Activated CD8-positive, alpha-beta T cell treated with anti-CD3 and anti-CD28 coated beads, Interleukin-2, amount 10 ng/mL, durations not matched to agents 7 days and 5 days (primary cell): ENCODE results near the gene FOXL3. TPM values are rescaled to one million over a fixed set of nuclear protein-coding genes. Genes with fewer than 3 reads are reported as not detected.

Experiments used
- ATAC-seq: fragments of 150-1000 bp; cut with Tn5 transposase; one replicate; pipeline ENCODE4 v1.10.0; 2021; ENCODE audit warnings: moderate library complexity
- CTCF ChIA-PET: fragments of 350-600 bp; sonication (Branson Sonifier 250); formaldehyde crosslinking; loops from one replicate; lab custom pipeline; 2021; ENCODE audit warnings: antibody characterized with exemption; lab: Charles Lee
- POLR2A ChIA-PET: fragments of 350-600 bp; sonication (Branson Sonifier 250); formaldehyde crosslinking; loops from one replicate; lab custom pipeline; 2021; ENCODE audit warnings: antibody characterized with exemption; lab: Charles Lee
- DNase-seq: peaks from one replicate; pipeline ENCODE4 v3.0.0-alpha.2; 2020
- H3K27ac Mint-ChIP-seq: one replicate; pipeline ENCODE4 v1.8.0; 2021; ENCODE audit warnings: mild to moderate bottlenecking, mixed read lengths
- H3K27me3 Mint-ChIP-seq: one replicate; pipeline ENCODE4 v1.8.0; 2021; ENCODE audit warnings: low read depth, mixed read lengths
- H3K36me3 Mint-ChIP-seq: one replicate; pipeline ENCODE4 v1.8.0; 2021; ENCODE audit warnings: low read depth, mixed read lengths
- H3K4me1 Mint-ChIP-seq: one replicate; pipeline ENCODE4 v1.8.0; 2021; ENCODE audit warnings: low read depth, mixed read lengths
- H3K4me3 Mint-ChIP-seq: one replicate; pipeline ENCODE4 v1.8.0; 2021; ENCODE audit warnings: mild to moderate bottlenecking, mixed read lengths
- H3K9me3 Mint-ChIP-seq: one replicate; pipeline ENCODE4 v1.8.0; 2022; ENCODE audit warnings: mixed read lengths; ENCODE audit not compliant: insufficient read depth
- total RNA-seq, 2 experiments: library from RNA; stranded (reverse); gene quantifications; one replicate each; pipeline ENCODE4 v1.2.3, GENCODE V29; 2021

FOXL3 gene
- total RNA-seq, 2 experiments from 2014 or later: not detected

DNA sequence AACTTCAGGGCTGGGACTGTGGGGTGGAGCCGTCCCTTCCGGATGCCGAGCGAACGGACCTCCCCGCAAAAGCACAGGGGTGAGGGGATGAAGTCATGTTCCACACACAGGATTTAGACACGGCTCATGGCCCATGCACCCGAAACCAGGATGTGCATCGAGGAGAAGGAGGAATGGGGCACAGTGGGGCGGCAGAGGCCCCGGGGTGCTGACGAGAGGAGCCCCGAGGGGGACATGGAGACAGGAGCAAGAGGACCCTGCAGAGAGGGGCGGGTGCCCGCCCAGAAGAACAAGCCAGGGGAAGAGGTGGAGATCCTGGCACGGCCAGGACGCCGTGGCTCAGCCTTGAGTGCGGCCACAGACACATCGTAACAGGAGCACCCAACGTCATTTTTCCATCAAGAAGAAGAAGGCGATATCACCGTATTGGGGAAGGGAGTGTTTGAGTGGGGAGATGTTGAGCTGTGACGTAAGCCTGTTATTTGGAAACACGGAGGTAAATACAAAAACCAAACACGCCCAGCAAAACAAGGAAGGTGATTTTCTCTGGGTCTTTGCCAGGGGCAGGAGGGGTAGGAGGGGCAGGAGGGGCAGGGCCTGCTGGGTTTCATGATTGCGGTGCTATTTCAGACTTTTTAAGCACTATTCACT lies 25.3 kb upstream of the FOXL3 start:
- ChIA-PET CTCF (interaction anchor here (0.7 to 0.9 kb wide), 3 partner anchors 10 to 52 kb away, joined by 3 to 5 read pairs (median 4); no protein-coding TSS in a partner anchor), POLR2A (no interaction called here)
- H3K27ac Mint-ChIP-seq: no peak overlapping the region
- H3K36me3 Mint-ChIP-seq: peaks cover 10% of the 10 kb centered on the region
- no peaks in the 10 kb centered on the region for H3K27me3 Mint-ChIP-seq
- DNase-seq (no peak), ATAC-seq (peak; percentile 34)
- peaks cover 3% of the 10 kb centered on the region for H3K4me1 Mint-ChIP-seq
- no peak overlapping the region for H3K4me3 Mint-ChIP-seq
- peaks cover 7% of the 10 kb centered on the region for H3K9me3 Mint-ChIP-seq

DNA sequence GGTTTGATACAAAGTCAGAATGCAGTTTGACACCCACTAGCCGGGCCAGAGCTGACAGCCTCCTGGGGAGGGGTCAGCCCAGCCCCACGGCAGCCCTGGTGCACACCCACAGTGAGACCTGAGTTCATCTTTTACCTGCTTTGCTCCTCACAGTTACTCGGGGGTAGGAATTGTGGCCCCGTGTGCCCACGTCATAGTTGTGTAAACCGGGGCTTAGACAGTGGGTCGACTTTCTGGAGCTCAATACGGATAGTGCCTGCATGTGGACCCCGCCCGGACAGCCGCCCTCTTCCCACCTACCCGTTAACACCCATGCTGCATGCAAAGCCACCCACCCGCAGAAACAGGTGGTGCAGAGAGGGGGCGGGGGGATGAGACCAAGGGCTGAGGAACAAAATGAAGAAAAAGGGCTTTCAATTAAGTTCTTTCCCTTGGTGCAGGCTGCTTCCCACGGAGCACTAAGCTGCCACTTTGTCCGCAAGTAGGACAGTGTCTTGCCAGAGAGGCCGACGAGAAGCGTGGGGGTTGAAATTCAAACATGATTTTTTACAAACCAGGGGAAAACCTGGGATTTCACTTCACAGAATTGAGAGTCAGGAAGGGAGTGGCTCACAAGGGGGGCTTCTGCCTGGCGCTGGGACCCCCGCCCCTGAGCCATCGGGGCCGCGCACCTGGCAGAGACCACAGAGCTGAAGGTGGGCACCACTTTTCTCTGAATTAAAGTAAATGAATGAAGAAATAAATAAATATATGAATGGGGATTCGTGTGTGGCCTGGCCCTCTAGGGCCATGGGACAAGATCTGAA lies 24.6 kb upstream of the FOXL3 start:
- Mint-ChIP-seq H3K36me3 (peaks cover 10% of the 10 kb centered on the region), H3K27me3 (no peaks in the 10 kb centered on the region), H3K4me1 (peaks cover 3% of the 10 kb centered on the region), H3K4me3 (no peak overlapping the region), H3K9me3 (peaks cover 7% of the 10 kb centered on the region), H3K27ac (no peak overlapping the region)
- ATAC-seq: no peak
- no peak for DNase-seq
- ChIA-PET CTCF (no interaction called here), POLR2A (no interaction called here)

DNA sequence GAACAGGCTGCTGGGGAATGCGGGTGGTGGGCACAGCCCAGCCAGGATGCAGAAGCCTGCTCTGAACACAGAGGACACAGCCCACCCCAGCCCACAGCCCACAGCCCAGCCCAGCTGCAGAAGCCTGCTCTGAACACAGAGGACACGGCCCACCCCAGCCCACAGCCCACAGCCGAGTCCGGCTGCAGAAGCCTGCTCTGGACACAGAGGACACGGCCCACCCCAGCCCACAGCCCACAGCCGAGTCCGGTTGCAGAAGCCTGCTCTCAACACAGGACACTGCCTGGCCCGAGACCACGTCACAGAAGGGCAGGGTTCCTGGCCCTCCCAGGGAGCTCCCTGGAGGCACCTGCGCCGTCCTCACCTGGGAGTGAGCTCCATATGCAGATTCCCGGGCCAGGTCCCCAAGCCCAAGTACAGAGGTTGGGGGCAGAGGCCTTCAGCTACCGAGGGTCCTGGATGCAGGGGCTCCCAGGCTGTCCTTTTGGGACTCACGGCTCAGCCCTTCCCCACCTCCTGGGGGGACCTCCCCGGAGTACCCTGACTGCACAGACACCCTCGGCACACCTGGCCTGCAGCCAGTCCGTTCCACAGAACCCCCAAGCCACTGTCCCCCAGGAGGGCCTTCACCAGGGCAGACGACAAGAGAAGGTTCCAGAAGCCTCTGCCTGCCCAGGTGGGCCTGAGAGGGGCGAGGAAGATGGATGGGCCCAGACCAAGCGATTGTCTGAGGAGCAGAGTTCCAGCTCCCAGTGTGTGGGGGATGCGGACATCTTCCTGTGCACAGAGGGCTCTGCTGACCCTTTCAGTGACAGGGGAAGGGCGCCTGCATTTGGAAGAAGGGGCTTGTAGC lies 23.7 kb upstream of the FOXL3 start:
- ChIA-PET POLR2A (no interaction called here), CTCF (no interaction called here)
- Mint-ChIP-seq H3K27me3 (no peaks in the 10 kb centered on the region), H3K9me3 (peaks cover 7% of the 10 kb centered on the region), H3K27ac (no peak overlapping the region), H3K4me3 (no peak overlapping the region), H3K36me3 (peaks cover 10% of the 10 kb centered on the region), H3K4me1 (peaks cover 3% of the 10 kb centered on the region)
- DNase-seq (no peak), ATAC-seq (no peak)

DNA sequence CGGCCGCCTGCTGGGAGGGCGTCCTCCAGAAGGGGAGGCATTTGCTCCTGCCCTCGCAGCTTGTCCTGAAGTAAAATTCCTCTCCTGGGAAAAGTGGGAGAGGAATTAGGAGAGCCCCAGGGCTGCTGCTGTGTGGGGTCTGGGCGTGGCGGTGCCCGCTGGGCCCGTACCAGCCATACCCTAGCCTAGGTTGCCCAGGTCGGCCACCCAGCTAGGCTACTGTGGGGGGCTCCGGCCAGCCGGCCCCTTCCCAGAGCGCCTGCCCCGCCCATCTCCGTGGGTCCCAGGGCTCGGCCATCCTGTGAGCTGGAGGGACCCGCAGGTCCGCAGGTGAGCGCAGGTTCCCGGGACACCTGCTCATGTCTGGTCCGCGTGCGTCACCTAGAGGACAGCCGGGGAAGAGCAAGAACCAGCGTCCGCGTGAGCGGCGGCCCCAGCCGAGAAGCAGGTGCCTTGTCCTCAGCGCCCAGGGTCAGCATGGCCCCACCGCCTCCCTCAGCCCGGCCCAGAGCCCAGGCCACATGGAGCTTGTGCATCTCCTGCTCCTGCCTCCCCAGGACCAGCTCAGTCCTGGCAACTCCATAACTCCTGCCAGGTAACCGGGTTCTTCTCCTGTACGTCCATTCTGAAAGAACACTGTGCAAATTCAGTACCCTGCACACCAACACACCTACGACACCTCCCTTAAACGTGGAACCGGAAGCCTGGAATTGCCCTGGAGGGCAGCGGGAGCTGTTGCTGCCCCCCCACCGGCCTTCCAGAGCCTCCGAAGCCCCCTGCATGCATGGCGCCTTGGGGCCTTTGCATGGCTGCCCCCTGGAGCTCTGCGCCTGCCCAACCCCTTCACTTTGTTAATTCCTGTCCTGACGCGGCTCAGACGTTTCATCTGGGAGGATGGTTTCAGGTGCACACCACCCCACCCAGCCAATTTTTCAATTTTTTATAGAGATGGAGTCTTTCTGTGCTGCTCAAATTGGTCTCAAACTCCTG lies 22.8 kb upstream of the FOXL3 start:
- H3K36me3 Mint-ChIP-seq: peaks cover 6% of the 10 kb centered on the region
- no peaks in the 10 kb centered on the region for H3K27me3 Mint-ChIP-seq
- peak; percentile 27 for DNase-seq

DNA sequence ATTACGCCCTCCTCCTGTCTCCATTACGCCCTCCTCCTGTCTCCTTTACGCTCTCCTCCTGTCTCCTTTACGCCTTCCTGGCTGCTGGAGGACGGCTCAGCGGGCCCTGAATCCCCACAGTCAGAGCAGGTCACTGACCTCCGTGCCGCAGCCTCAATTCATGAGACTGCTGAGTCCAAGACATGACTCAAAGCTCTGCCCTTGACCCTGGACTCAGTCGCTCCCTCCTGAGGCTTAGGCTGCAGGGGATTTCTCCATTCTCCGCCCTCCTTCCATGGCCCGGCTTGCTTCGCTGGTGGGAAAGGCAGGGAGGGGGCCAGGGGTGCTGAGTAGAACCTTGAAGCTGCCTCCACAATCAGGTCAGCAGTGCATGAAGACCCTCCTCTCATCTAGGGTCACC lies 21.0 kb upstream of the FOXL3 start:
- no peaks in the 10 kb centered on the region for H3K27me3 Mint-ChIP-seq
- POLR2A ChIA-PET: no interaction called here
- CTCF ChIA-PET: no interaction called here
- no peak overlapping the region for H3K27ac Mint-ChIP-seq
- H3K4me3 Mint-ChIP-seq: no peak overlapping the region
- DNase-seq: no peak
- H3K9me3 Mint-ChIP-seq: peaks cover 10% of the 10 kb centered on the region
- H3K4me1 Mint-ChIP-seq: no peaks in the 10 kb centered on the region
- no peak for ATAC-seq
- no peaks in the 10 kb centered on the region for H3K36me3 Mint-ChIP-seq

More for the DNA sequence above, 22.8 kb upstream of the FOXL3 start:
- no peak for ATAC-seq
- Mint-ChIP-seq H3K27ac (no peak overlapping the region), H3K4me3 (no peak overlapping the region), H3K9me3 (peaks cover 4% of the 10 kb centered on the region), H3K4me1 (peaks cover 2% of the 10 kb centered on the region)
- POLR2A ChIA-PET: no interaction called here
- CTCF ChIA-PET: no interaction called here

DNA sequence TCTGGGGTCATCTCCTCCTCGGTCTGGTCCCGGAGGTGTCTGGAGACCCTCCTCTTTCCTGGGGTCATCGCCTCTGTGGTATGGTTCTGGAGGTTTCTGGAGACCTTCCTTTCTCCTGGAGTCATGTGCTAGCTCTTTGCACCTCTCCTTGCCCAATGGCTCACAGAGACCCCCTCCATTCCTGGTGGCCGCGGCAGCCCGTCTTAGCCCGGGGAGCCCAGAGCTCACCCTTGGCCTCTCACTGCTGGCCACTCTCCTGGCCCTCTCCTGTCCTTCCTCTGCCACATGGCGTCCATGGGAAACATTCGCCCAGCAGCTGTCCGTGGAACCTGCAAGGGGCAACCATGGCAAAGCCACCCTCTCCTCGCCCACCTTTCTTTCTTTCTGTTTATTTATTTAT lies 20.2 kb upstream of the FOXL3 start:
- no peak for ATAC-seq
- no peak overlapping the region for H3K4me3 Mint-ChIP-seq
- H3K9me3 Mint-ChIP-seq: peaks cover 17% of the 10 kb centered on the region
- CTCF ChIA-PET: no interaction called here
- no peaks in the 10 kb centered on the region for H3K27me3 Mint-ChIP-seq
- DNase-seq: no peak
- H3K4me1 Mint-ChIP-seq: no peaks in the 10 kb centered on the region
- H3K36me3 Mint-ChIP-seq: no peaks in the 10 kb centered on the region
- POLR2A ChIA-PET: no interaction called here
- H3K27ac Mint-ChIP-seq: no peak overlapping the region

DNA sequence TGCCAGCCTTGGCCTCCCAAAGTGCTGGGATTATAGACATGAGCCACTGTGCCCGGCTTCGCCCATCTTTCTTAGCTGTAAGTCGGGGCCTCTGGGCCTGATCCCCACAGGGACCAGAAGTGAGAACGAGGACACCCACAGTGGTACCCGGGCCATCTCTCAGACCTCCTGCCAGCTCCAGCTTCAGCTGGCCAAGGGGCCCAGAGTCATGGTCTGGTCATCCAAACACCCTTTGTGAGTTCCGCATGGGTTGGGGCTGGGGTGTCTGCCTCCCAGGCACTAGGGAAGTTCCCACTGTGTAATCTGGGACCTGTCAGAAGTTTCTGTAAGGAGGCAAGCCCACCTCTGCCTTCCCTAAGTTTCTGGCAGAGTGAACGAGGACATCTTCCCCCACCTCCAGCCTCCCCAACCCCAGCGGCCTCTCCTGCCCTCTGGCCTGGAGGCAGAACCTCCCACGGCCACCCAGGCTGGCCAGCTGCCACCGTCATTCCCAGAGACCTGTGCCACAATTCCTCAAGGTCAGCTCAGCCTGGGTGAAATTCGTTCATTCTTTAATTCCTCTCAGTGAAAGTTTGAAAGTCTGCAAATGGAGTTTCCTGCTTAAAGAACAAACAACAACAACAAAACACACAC lies 19.5 kb upstream of the FOXL3 start:
- Mint-ChIP-seq H3K9me3 (peaks cover 17% of the 10 kb centered on the region), H3K4me3 (no peak overlapping the region), H3K36me3 (no peaks in the 10 kb centered on the region), H3K27me3 (no peaks in the 10 kb centered on the region), H3K27ac (no peak overlapping the region), H3K4me1 (no peaks in the 10 kb centered on the region)
- POLR2A ChIA-PET: no interaction called here
- ATAC-seq (no peak), DNase-seq (no peak)
- CTCF ChIA-PET: no interaction called here

DNA sequence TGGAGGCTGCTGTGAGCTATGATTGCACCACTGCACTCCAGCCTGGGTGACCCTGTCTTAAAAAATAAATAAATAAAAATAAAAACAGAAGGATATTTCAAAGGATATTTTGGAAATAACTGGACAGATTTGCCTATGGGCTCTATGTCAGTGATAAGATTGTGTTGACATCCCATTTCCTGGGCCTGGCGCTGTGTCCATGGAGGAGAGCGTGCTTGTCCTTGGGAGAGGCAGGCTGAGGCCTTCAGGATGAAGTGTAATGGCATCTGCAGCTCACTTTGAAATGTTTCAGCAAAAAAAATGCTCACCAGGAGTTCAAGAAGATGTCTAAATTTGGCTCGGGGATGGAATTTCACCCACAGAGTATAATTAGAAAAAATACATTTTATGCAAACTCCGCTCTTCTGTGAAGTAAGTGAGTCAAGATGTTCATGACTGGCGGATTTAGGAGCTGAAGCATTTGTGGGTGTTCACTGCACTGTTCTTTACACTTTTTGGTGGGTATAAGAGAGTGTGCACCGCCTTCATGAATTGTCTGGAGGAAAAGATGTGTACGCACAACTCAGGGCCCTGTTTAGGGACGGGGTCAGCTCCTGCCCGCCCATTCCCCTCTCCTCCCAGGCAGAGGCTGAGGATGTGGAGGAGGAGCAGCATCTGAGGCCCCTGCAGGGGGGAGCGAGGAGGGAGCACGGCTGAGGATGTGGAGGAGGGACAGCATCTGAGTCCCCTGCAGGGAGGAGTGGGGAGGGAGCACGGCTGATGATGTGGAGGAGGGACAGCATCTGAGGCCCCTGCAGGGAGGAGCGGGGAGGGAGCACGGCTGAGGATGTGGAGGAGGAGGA lies 18.5 kb upstream of the FOXL3 start:
- H3K27me3 Mint-ChIP-seq: no peaks in the 10 kb centered on the region
- no peak overlapping the region for H3K4me3 Mint-ChIP-seq
- CTCF ChIA-PET: no interaction called here

DNA sequence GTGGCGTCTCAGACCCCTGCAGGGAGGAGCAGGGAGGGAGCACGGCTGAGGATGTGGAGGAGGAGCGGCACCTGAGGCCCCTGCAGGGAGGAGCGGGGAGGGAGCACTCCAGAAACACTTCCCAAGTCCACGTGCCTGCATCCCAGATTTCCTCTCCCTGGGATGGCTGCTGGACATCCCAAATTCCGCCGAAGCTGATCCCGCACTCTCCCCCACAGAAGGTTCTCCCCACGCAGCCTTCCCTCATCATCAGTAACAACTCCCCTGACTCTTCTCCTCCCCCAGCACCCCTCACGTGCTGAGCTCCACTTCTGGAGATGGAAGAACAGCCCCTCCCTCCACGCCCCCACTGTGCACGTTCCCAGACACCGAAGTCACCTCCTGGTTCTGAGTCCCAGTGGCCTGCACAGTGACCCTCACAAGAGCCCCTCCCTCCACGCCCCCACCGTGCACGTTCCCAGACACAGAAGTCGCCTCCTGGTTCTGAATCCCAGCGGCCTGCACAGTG lies 17.8 kb upstream of the FOXL3 start:
- CTCF ChIA-PET: no interaction called here
- ATAC-seq: no peak
- POLR2A ChIA-PET: no interaction called here
- H3K27me3 Mint-ChIP-seq: no peaks in the 10 kb centered on the region
- no peak for DNase-seq
- peaks cover 17% of the 10 kb centered on the region for H3K9me3 Mint-ChIP-seq
- no peak overlapping the region for H3K27ac Mint-ChIP-seq
- H3K36me3 Mint-ChIP-seq: no peaks in the 10 kb centered on the region
- H3K4me3 Mint-ChIP-seq: no peak overlapping the region
- no peaks in the 10 kb centered on the region for H3K4me1 Mint-ChIP-seq

More for the DNA sequence above, 18.5 kb upstream of the FOXL3 start:
- Mint-ChIP-seq H3K27ac (no peak overlapping the region), H3K9me3 (peaks cover 17% of the 10 kb centered on the region), H3K4me1 (no peaks in the 10 kb centered on the region), H3K36me3 (no peaks in the 10 kb centered on the region)
- POLR2A ChIA-PET: no interaction called here
- DNase-seq: no peak
- no peak for ATAC-seq

DNA sequence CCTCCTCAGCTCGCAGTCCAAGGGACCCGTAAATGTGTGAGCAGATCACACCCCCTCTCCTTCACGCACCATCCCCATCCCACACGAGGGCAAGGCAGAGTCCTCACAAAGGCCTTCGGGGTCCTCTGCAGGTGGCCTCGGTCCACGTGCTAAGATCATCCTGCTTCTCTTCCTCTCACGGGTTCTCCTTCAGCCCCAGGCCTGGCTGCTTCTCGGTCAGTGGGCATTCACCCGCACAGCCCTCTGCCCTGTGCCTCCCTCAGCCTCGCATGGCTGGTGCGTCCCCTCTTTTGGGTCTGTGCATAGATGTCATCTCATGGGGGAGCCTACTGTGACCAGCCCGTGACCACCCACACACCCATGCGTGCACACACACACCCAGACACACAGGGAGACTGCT lies 17.3 kb upstream of the FOXL3 start:
- CTCF ChIA-PET: no interaction called here
- POLR2A ChIA-PET: no interaction called here
- Mint-ChIP-seq H3K4me1 (no peaks in the 10 kb centered on the region), H3K9me3 (peaks cover 17% of the 10 kb centered on the region), H3K36me3 (no peaks in the 10 kb centered on the region), H3K27me3 (peaks cover 2% of the 10 kb centered on the region), H3K4me3 (no peak overlapping the region), H3K27ac (no peak overlapping the region)
- DNase-seq (no peak), ATAC-seq (no peak)
